Measurements from ENCODE around the gene TBC1D26.
"Not testable (repeated sequence)": the region's sequence is repeated elsewhere in the genome, so short reads cannot be mapped to it uniquely, and the experiment has no call there.

Gene TBC1D26

GRCh38 chr17:15744074-15744676, 12.1 kb downstream of the TBC1D26 start:
- DNase-seq (ENCODE audit: extremely low read depth, low read depth), result no peak
- no peak overlapping the region for H3K4me3 ChIP-seq (replicated peaks; ENCODE audit: low read depth, low read length)
- TF ChIP-seq CTCF (IDR thresholded peaks at IDR 0.05; ENCODE audit: low read depth, low read length, missing control alignments), result no peak

- TF ChIP-seq CTCF (IDR thresholded peaks at IDR 0.05; ENCODE audit: low read depth, low read length, missing control alignments), result no peak
- DNase-seq (ENCODE audit: extremely low read depth, low read depth), result no peak
- H3K4me3 ChIP-seq (replicated peaks; ENCODE audit: low read depth, low read length), result no peak overlapping the region
These were observed 12.8 kb downstream of the TBC1D26 start for GRCh38 chr17:15744885-15745284.

- DNase-seq (ENCODE audit: extremely low read depth, low read depth); H3K4me3 ChIP-seq (replicated peaks; ENCODE audit: low read depth, low read length): not testable (repeated sequence)
These were observed 17.3 kb downstream of the TBC1D26 start for GRCh38 chr17:15749403-15749802.

- H3K4me3 ChIP-seq (replicated peaks; ENCODE audit: low read depth, low read length); DNase-seq (ENCODE audit: extremely low read depth, low read depth): not testable (repeated sequence)
These were observed 36.9 kb downstream of the TBC1D26 start for GRCh38 chr17:15768865-15769533.

GRCh38 chr17:15770679-15771078, 38.6 kb downstream of the TBC1D26 start:
- not testable (repeated sequence) for DNase-seq (ENCODE audit: extremely low read depth, low read depth); H3K4me3 ChIP-seq (replicated peaks; ENCODE audit: low read depth, low read length)

GRCh38 chr17:15776871-15777270, 44.8 kb downstream of the TBC1D26 start:
- no peak overlapping the region for H3K4me3 ChIP-seq (replicated peaks; ENCODE audit: low read depth, low read length)
- TF ChIP-seq CTCF (IDR thresholded peaks at IDR 0.05; ENCODE audit: low read depth, low read length, missing control alignments), result no peak
- no peak for DNase-seq (ENCODE audit: extremely low read depth, low read depth)

- DNase-seq (ENCODE audit: extremely low read depth, low read depth), result no peak
- no peak for TF ChIP-seq CTCF (IDR thresholded peaks at IDR 0.05; ENCODE audit: low read depth, low read length, missing control alignments)
- H3K4me3 ChIP-seq (replicated peaks; ENCODE audit: low read depth, low read length), result no peak overlapping the region
These were observed 45.2 kb downstream of the TBC1D26 start for GRCh38 chr17:15777297-15777696.

- H3K4me3 ChIP-seq (replicated peaks; ENCODE audit: low read depth, low read length), result no peak overlapping the region
- no peak for TF ChIP-seq CTCF (IDR thresholded peaks at IDR 0.05; ENCODE audit: low read depth, low read length, missing control alignments)
- no peak for DNase-seq (ENCODE audit: extremely low read depth, low read depth)
These were observed 45.6 kb downstream of the TBC1D26 start for GRCh38 chr17:15777717-15778116.

Data from HFF-Myc (cell line).